Epithelial cell of proximal tubule (primary cell): ENCODE data around the gene SNAP47. TPM values are rescaled to one million over a fixed set of nuclear protein-coding genes. Genes with fewer than 3 reads are reported as not detected.

Experiments used
- DNase-seq: peaks from one replicate; pipeline ENCODE4 v3.0.0-alpha.2; 2011; ENCODE audit warnings: low read depth
- H3K4me3 ChIP-seq: 2 replicates; pipeline ENCODE4 v1.5.1; 2011; ENCODE audit warnings: low read depth, mild to moderate bottlenecking, low read length
- CTCF ChIP-seq: conservative IDR thresholded peaks from 2 replicates; pipeline ENCODE4 v1.5.1; 2012; ENCODE audit warnings: low read depth, mild to moderate bottlenecking, low read length
- total RNA-seq: library from RNA; depleted of rRNA; stranded (reverse); fragments of >200 nt; gene quantifications from 2 replicates; pipeline ENCODE4 v1.2.3, GENCODE V29; 2015

Gene SNAP47
- total RNA-seq, 1 donor from 2014 or later: 36.3 TPM

- DNase-seq: no peak
- TF ChIP-seq CTCF: no peak
- no peak overlapping the region for H3K4me3 ChIP-seq
These were observed 59.6 kb downstream of the SNAP47 start for GRCh38 chr1:227794817-227795192.

- TF ChIP-seq CTCF: no peak
- no peak for DNase-seq
- H3K4me3 ChIP-seq: no peak overlapping the region
These were observed 60.5 kb downstream of the SNAP47 start for GRCh38 chr1:227795732-227796131.

GRCh38 chr1:227796359-227796915, 61.2 kb downstream of the SNAP47 start:
- DNase-seq: no peak
- no peak overlapping the region for H3K4me3 ChIP-seq
- TF ChIP-seq CTCF: no peak

GRCh38 chr1:227797144-227797543, 61.9 kb downstream of the SNAP47 start:
- no peak for DNase-seq
- H3K4me3 ChIP-seq: no peak overlapping the region
- no peak for TF ChIP-seq CTCF

- no peak overlapping the region for H3K4me3 ChIP-seq
- DNase-seq: no peak
- TF ChIP-seq CTCF: no peak
These were observed 62.4 kb downstream of the SNAP47 start for GRCh38 chr1:227797625-227798024.

- TF ChIP-seq CTCF: no peak
- DNase-seq: no peak
- H3K4me3 ChIP-seq: no peak overlapping the region
These were observed 63.0 kb downstream of the SNAP47 start for GRCh38 chr1:227798078-227798802.

GRCh38 chr1:227799756-227800155, 64.5 kb downstream of the SNAP47 start:
- no peak overlapping the region for H3K4me3 ChIP-seq
- DNase-seq: no peak
- no peak for TF ChIP-seq CTCF
